B cell (primary cell): ENCODE results near the gene HSPA12A. TPM values are rescaled to one million over a fixed set of nuclear protein-coding genes. Genes with fewer than 3 reads are reported as not detected.

ENCODE experiments used
- ATAC-seq: fragments of 200-7000 bp; cut with Tn5 transposase; one replicate; pipeline ENCODE4 v1.10.0; 2021; ENCODE audit warnings: low read depth, mild to moderate bottlenecking, moderate number of reproducible peaks, moderate library complexity
- CTCF ChIA-PET: fragments of 350-600 bp; sonication (Branson Sonifier 250); formaldehyde crosslinking; loops from one replicate; lab custom pipeline; 2021; ENCODE audit warnings: antibody characterized with exemption, inconsistent platforms; lab: Charles Lee
- POLR2A ChIA-PET: fragments of 350-600 bp; sonication (Branson Sonifier 250); formaldehyde crosslinking; loops from one replicate; lab custom pipeline; 2021; ENCODE audit warnings: antibody characterized with exemption; lab: Charles Lee
- DNase-seq: peaks from one replicate; pipeline ENCODE4 v3.0.0; 2013
- H2AFZ ChIP-seq: 2 replicates; pipeline ENCODE4 v1.6.1; 2012; ENCODE audit warnings: mild to moderate bottlenecking, low read depth, low read length; ENCODE audit not compliant: insufficient read depth, poor library complexity, severe bottlenecking
- H3K27ac ChIP-seq, 2 donors: 1 replicate in 1 of 2; 2 replicates in 1 of 2; pipeline ENCODE4 v1.5.1; 2012 to 2013; ENCODE audit warnings: low read length in 2 of 2, mild to moderate bottlenecking in 2 of 2, moderate library complexity in 1 of 2
- H3K27me3 ChIP-seq, 4 experiments: fragments of 200-600 bp in 1 of 4; sonication (generic) in 1 of 4; replicated peaks in 1 of 4; 1 replicate in 2 of 4; 2 replicates in 2 of 4; pipeline versions ENCODE4 v1.6.1 to v1.7.0; 2013 to 2016; ENCODE audit warnings: low read length in 3 of 4, mild to moderate bottlenecking in 2 of 4, mixed read lengths in 1 of 4, moderate library complexity in 1 of 4; ENCODE audit not compliant: insufficient read depth in 4 of 4, control insufficient read depth in 3 of 4; ENCODE audit errors: control extremely low read depth in 1 of 4
- H3K36me3 ChIP-seq, 2 experiments: replicated peaks in 1 of 2; 1 replicate in 1 of 2; 2 replicates in 1 of 2; pipeline versions ENCODE4 v1.6.1 to v1.7.1; 2013; ENCODE audit warnings: low read length in 1 of 2; ENCODE audit not compliant: insufficient read depth in 2 of 2, control insufficient read depth in 1 of 2; ENCODE audit errors: control extremely low read depth in 1 of 2, extremely low read depth in 1 of 2
- H3K4me1 ChIP-seq, 2 donors: fragments of 200-600 bp in 1 of 2; sonication (generic) in 1 of 2; 1 replicate in 1 of 2; 2 replicates in 1 of 2; pipeline versions ENCODE4 v1.5.1 to v1.6.1; 2013 to 2017; ENCODE audit warnings: low read length in 2 of 2; ENCODE audit not compliant: control insufficient read depth in 2 of 2, insufficient read depth in 2 of 2
- H3K4me2 ChIP-seq: replicated peaks from 2 replicates; pipeline ENCODE3; 2012; ENCODE audit warnings: mild to moderate bottlenecking, low read depth, low read length; ENCODE audit not compliant: poor library complexity, severe bottlenecking
- H3K4me3 ChIP-seq, 5 experiments: fragments of 200-600 bp in 1 of 5; sonication (generic) in 1 of 5; 1 replicate in 3 of 5; 2 replicates in 2 of 5; pipeline versions ENCODE4 v1.5.1 to v1.7.0; 2011 to 2016; ENCODE audit warnings: low read length in 4 of 5, mild to moderate bottlenecking in 4 of 5, low read depth in 2 of 5, control low read depth in 1 of 5, moderate library complexity in 1 of 5; ENCODE audit not compliant: insufficient read depth in 1 of 5; ENCODE audit errors: control extremely low read depth in 1 of 5, extremely low read depth in 1 of 5
- H3K79me2 ChIP-seq: fragments of 200-600 bp; sonication (generic); one replicate; pipeline ENCODE4 v1.6.0; 2016; ENCODE audit warnings: low read length; ENCODE audit not compliant: control insufficient read depth, insufficient read depth
- H3K9ac ChIP-seq: fragments of 200-600 bp; sonication (generic); 2 replicates; pipeline ENCODE4 v1.6.1; 2017; ENCODE audit warnings: mild to moderate bottlenecking, low read length, moderate library complexity
- H3K9me3 ChIP-seq, 3 donors: one replicate each; pipeline versions ENCODE4 v1.6.1 to v1.7.1; 2013; ENCODE audit warnings: low read length in 2 of 3; ENCODE audit not compliant: control insufficient read depth in 2 of 3, insufficient read depth in 1 of 3; ENCODE audit errors: control extremely low read depth in 1 of 3
- H4K20me1 ChIP-seq: 2 replicates; pipeline ENCODE4 v1.6.0; 2012; ENCODE audit warnings: mild to moderate bottlenecking, low read length; ENCODE audit not compliant: insufficient read depth, control insufficient read depth, poor library complexity, severe bottlenecking
- H3K27ac Mint-ChIP-seq: one replicate; pipeline ENCODE4 v1.8.0; 2021; ENCODE audit warnings: mixed read lengths
- H3K27me3 Mint-ChIP-seq: one replicate; pipeline ENCODE4 v1.8.0; 2021; ENCODE audit warnings: mixed read lengths
- H3K4me1 Mint-ChIP-seq: one replicate; pipeline ENCODE4 v1.8.0; 2021; ENCODE audit warnings: mixed read lengths
- H3K4me3 Mint-ChIP-seq: one replicate; pipeline ENCODE4 v1.8.0; 2021; ENCODE audit warnings: mixed read lengths
- H3K9me3 Mint-ChIP-seq: one replicate; pipeline ENCODE4 v1.8.0; 2022; ENCODE audit warnings: mixed read lengths; ENCODE audit not compliant: insufficient read depth
- CTCF ChIP-seq: fragments of 200-600 bp; IDR thresholded peaks from one replicate; pipeline ENCODE4 v1.8.0; 2022; ENCODE audit warnings: antibody characterized with exemption, mild to moderate bottlenecking
- EZH2 ChIP-seq: IDR thresholded peaks from 2 replicates; pipeline ENCODE4 v1.6.1; 2012; ENCODE audit warnings: borderline replicate concordance, low read depth, mild to moderate bottlenecking, moderate library complexity, low read length; ENCODE audit not compliant: insufficient read depth, poor library complexity, severe bottlenecking
- WGBS: methylation state at CpG from one replicate; pipeline ENCODE4 v1.1.5; 2013; ENCODE audit warnings: missing lambda C conversion rate; ENCODE audit not compliant: insufficient coverage; 5-methylcytosine and 5-hydroxymethylcytosine counted together
- intact Hi-C: fragments of 100-400 bp; cut with micrococcal nuclease; formaldehyde crosslinking; loops from one replicate; pipeline ENCODE4 v1.10.0; 2022
- polyA plus RNA-seq: library from polyadenylated mRNA; depleted of rRNA; stranded (reverse); fragments of >200 nt; gene quantifications from 2 replicates; pipeline ENCODE4 v1.2.3, GENCODE V29; 2012
- total RNA-seq, 2 donors: library from RNA; stranded (reverse); fragments of 120-200 nt in 1 of 2; gene quantifications; 1 replicate in 1 of 2; 2 replicates in 1 of 2; pipeline versions ENCODE4 v1.2.3 to v1.2.4, GENCODE V29; 2013 to 2022

The HSPA12A gene
- total and polyA plus RNA-seq, 2 donors (not counting 1 experiment from before 2014, with no cell fraction given): 2.1 to 17.7 TPM

GRCh38 chr10:116621934-116622655, 120.3 kb downstream of the HSPA12A start:
- ATAC-seq: no peak
- H3K27me3 Mint-ChIP-seq: peaks cover 13% of the 10 kb centered on the region
- 86% methylated on average over 11 of the region's 11 CpGs for WGBS

More at GRCh38 chr10:116621934-116622655, 120.3 kb downstream of the HSPA12A start:
- H3K4me2 ChIP-seq: no peak overlapping the region
- H3K4me3 Mint-ChIP-seq: no peak overlapping the region
- peaks cover 0 to 4% (median under 1%) of the 10 kb centered on the region in 4 experiments for H3K27me3 ChIP-seq
- H3K4me1 ChIP-seq: no peaks in the 10 kb centered on the region
- H3K27ac ChIP-seq: no peak overlapping the region
- no peak overlapping the region for H3K4me3 ChIP-seq
- DNase-seq: no peak
- ChIA-PET POLR2A (no interaction called here), CTCF (no interaction called here)
- H3K27ac Mint-ChIP-seq: no peak overlapping the region
- intact Hi-C loops: no loop called here
- no peak overlapping the region for H3K9ac ChIP-seq
- peaks cover 0 to 4% (median 0%) of the 10 kb centered on the region in 3 donors for H3K9me3 ChIP-seq
- no peaks in the 10 kb centered on the region for H3K9me3 Mint-ChIP-seq
- H4K20me1 ChIP-seq: no peaks in the 10 kb centered on the region
- no peaks in the 10 kb centered on the region for H3K4me1 Mint-ChIP-seq
- no peak for TF ChIP-seq CTCF
- TF ChIP-seq EZH2: no peak
- no peaks in the 10 kb centered on the region for H3K36me3 ChIP-seq
- H3K79me2 ChIP-seq: no peaks in the 10 kb centered on the region
- no peak overlapping the region for H2AFZ ChIP-seq
